Endothelial cell of umbilical vein (primary cell): Measurements from ENCODE around the gene OR12D2.

Experiments
- CTCF ChIP-seq, 2 donors: IDR thresholded peaks; 1 replicate in 1 of 2; 2 replicates in 1 of 2; pipeline ENCODE4 v1.5.1; 2011; ENCODE audit warnings: low read length in 2 of 2, mild to moderate bottlenecking in 2 of 2, moderate library complexity in 2 of 2, control low read depth in 1 of 2, inconsistent platforms in 1 of 2, low read depth in 1 of 2; ENCODE audit not compliant: insufficient read depth in 1 of 2; ENCODE audit errors: extremely low read depth in 1 of 2
- POLR2A ChIP-seq: IDR thresholded peaks from 2 replicates; pipeline ENCODE4 v1.6.1; 2012; ENCODE audit warnings: low read depth, mild to moderate bottlenecking, control low read depth, low read length

- no peak for TF ChIP-seq CTCF (IDR thresholded peaks at IDR 0.05; ENCODE audit: extremely low read depth in 1 of 2, insufficient read depth in 1 of 2, low read depth in 1 of 2, low read length in 2 of 2)
- TF ChIP-seq POLR2A: no peak
Measured at GRCh38 chr6:29414588-29414987, 19.2 kb downstream of the OR12D2 start, which contains the start of gene OR12D1.
